T-helper 22 cell (primary cell): ENCODE data around the gene PLAAT4.
"Not testable (repeated sequence)": the region's sequence is repeated elsewhere in the genome, so short reads cannot be mapped to it uniquely, and the experiment has no call there.

Experiments used
- DNase-seq: peaks from one replicate; pipeline ENCODE4 v3.0.0-alpha.2; 2020; ENCODE audit warnings: low read depth

Gene PLAAT4

GRCh38 chr11:63543711-63544110, 7.1 kb downstream of the PLAAT4 start:
- DNase-seq = no peak

- DNase-seq = no peak
Measured at GRCh38 chr11:63547061-63547460, 10.5 kb downstream of the PLAAT4 start.

GRCh38 chr11:63548178-63548577, 11.6 kb downstream of the PLAAT4 start:
- no peak for DNase-seq

- no peak for DNase-seq
Measured at GRCh38 chr11:63549411-63549810, 12.8 kb downstream of the PLAAT4 start.

- not testable (repeated sequence) for DNase-seq
Measured at GRCh38 chr11:63550156-63550700, 13.6 kb downstream of the PLAAT4 start.

GRCh38 chr11:63551091-63551888, 14.7 kb downstream of the PLAAT4 start:
- DNase-seq = no peak

- DNase-seq = no peak
Measured at GRCh38 chr11:63551889-63552266, 15.3 kb downstream of the PLAAT4 start.

GRCh38 chr11:63552921-63553320, 16.3 kb downstream of the PLAAT4 start:
- no peak for DNase-seq

GRCh38 chr11:63553759-63554158, 17.2 kb downstream of the PLAAT4 start:
- peak; percentile 17 for DNase-seq

GRCh38 chr11:63554877-63555223, 18.2 kb downstream of the PLAAT4 start:
- DNase-seq = no peak

- DNase-seq = no peak
Measured at GRCh38 chr11:63556404-63557013, 19.9 kb downstream of the PLAAT4 start.

- DNase-seq = no peak
Measured at GRCh38 chr11:63557570-63557969, 21.0 kb downstream of the PLAAT4 start.

- DNase-seq = no peak
Measured at GRCh38 chr11:63558459-63559157, 22.0 kb downstream of the PLAAT4 start.

- no peak for DNase-seq
Measured at GRCh38 chr11:63560506-63561180, 24.0 kb downstream of the PLAAT4 start.

- DNase-seq = no peak
Measured at GRCh38 chr11:63563201-63564055, 26.8 kb downstream of the PLAAT4 start, which contains the start of gene PLAAT2. TSS of gene PLAAT2 (minus strand) at chr11:63563379. CDS start at chr11:63563324, 55 bp downstream.

GRCh38 chr11:63564056-63564774, 27.6 kb downstream of the PLAAT4 start:
- DNase-seq = no peak

- DNase-seq = no peak
Measured at GRCh38 chr11:63564784-63565350, 28.3 kb downstream of the PLAAT4 start.

GRCh38 chr11:63567044-63567840, 30.6 kb downstream of the PLAAT4 start:
- DNase-seq = peak; percentile 78

GRCh38 chr11:63569570-63569969, 33.0 kb downstream of the PLAAT4 start:
- no peak for DNase-seq
